ENCODE data around the gene AFF2.

- TF ChIP-seq TARDBP (IDR thresholded peaks at IDR 0.05) (no peak), PKNOX1 (IDR thresholded peaks at IDR 0.05) (no peak), FOXA1 (IDR thresholded peaks at IDR 0.05) (no peak), SP1 (IDR thresholded peaks at IDR 0.05) (no peak)
Measured at GRCh38 chrX:148582353-148582752, 81.9 kb downstream of the AFF2 start.
